ENCODE results near the gene RELN.

- TF ChIP-seq CTCF (IDR thresholded peaks at IDR 0.05; ENCODE audit: low read length) (no peak), EZH2 (IDR thresholded peaks at IDR 0.05; ENCODE audit: borderline replicate concordance, low read length) (no peak)
Measured at GRCh38 chr7:103594186-103594585, 395.3 kb downstream of the RELN start.

Data from OCI-LY1 (cell line).